Astrocyte of the hippocampus (primary cell): ENCODE measurements around the gene CHMP6.

ENCODE experiments used
- DNase-seq: peaks from one replicate; pipeline ENCODE4 v3.0.0; 2011; ENCODE audit warnings: low read depth, low spot score

Gene CHMP6

DNA sequence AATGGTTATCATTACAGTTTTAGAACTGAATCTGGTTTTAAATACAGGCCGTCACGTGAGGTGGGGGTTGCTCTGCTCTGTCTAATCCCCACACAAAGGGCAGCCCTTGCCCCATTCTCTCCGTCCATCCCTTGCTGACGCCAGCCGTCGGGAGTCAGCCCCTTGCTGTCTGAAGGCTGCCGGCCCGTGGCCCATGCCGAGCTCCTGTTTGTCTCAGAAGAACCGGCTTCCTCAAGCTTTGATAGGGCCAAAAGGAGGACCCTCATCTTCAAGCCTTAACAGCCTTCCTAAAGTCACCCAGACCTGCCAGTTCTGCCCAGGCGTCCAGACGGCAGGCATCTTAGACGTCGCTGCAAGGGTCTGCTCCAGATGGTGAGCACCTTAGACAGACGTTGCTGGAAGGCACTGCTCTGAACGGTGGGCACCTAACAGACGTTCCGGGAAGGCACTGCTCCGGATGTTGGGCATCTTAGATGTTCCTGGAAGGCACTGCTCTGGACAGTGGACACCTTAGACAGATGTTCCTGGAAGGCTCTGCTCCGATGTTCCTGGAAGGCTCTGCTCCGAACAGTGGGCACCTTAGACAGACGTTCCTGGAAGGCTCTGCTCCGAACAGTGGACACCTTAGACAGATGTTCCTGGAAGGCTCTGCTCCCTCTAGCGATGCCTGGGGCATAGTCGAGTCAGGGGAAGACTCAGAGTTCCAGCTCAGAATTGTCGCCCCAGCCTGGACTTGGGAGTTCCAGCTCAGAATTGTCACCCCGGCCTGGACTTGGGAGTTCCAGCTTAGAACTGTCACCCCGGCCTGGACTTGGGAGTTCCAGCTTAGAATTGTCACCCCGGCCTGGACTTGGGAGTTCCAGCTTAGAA lies 35.1 kb upstream of the CHMP6 start:
- DNase-seq: no peak

GRCh38 chr17:80957461-80957941 lies 34.1 kb upstream of the CHMP6 start:
- no peak for DNase-seq

DNA sequence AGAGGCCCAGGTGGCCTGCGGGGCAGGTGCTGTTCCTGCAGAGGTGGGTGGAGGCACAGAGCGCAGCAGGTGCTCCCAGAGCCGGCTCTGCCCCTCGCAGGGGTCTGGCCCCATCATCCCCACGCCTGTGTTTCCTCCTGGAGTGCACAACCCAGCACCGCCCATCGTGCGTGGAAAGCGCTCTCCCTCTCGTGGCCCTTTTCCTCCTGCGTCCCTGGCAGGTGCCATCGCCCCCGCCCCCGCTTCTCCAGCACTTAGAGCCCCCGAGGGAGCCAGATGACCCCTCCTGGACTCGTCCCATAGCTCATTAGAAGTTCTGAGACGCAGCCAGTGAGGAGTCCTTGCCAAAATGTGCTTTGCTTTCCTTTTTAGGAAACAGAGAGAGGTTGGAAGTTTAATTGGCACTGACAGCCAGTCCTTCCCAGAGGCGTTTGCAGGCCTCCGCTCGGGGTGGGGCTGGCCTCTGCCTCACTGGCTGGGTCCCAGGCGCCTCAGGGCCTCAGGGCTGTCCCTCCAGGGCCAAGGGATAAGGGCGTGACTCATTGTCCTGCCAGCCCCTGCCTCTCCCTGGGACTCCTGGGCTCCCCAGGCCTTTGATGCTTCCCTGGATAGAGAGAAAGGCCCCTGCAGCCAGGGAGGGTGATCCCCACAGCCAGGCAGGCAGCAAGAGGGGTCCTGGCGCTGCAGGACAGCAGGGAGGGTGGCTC lies 32.2 kb upstream of the CHMP6 start:
- DNase-seq: peak; percentile 93

DNA sequence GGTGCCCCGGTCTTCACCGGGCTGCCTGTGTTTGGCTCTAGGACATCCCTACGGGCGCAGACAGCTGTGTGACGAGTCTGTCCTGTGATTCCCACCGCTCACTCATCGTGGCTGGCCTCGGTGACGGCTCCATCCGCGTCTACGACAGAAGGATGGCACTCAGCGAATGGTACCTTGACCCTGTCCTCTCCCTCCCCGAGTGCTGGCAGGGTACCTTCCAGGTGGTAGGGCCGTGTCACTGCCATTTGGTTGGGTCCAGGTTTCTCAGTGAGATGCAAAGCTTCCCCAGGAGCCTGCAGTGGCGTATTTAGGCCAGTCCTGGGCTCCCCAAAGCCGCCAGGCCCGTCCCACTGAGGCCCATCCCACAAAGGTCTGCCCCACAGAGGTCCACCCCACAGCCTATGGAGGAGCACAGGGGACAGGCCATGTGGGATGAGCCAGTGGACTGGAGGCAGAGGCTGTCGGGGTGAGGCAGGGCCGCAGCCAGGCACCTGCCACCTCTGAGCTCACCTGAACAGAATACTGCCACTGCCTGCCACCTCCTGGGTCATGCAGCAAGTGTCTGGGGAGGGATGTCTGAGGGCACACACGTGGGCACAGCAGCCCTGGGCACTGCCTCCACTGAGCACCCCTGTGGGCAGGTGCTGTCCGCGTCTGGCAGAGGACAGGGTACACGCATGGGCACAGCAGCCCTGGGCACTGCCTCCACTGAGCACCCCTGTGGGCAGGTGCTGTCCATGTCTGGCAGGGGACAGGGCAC lies 31.4 kb upstream of the CHMP6 start:
- DNase-seq: no peak

- DNase-seq: no peak
Measured at GRCh38 chr17:80960797-80961452, 30.7 kb upstream of the CHMP6 start.

DNA sequence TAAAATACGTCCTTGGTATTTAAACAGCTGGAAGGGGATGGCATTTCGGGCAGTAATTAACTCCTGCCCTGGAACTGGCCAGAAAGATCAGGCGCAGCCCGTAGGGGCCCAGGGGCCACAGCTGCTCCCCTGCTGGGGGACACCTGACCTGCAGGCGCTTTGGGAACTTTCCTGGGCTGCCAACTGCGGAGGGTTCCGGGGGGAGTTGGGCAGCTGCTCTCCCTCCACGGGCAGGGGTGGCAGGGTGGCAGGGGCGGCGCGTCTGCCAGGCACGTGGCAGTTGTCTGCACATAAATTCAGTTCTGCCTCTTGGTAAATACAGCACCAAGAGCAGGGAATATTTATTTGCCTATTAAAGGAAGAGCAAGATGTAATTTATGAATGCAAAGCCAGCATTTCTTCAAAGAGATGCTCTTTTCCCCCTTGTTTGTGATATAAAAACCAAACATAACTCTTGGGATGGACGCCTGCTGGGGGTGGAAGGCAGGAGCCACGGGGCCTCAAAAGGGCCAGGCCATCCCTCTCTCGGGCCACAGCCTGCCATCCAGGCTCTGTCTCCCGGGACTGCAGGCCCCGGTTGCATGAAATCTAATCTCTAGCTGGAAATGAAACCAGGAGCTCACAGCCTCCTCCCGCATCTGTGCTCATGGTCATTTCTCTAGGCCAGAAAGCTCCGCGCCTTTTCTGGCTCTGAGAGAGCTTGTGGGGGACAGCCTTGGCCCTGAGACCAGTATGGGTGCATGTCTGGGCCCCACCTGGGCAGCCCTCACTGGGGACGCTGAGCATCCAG lies 29.9 kb upstream of the CHMP6 start:
- DNase-seq: no peak

GRCh38 chr17:80962356-80963329 lies 29.0 kb upstream of the CHMP6 start:
- no peak for DNase-seq

GRCh38 chr17:80963812-80964543 lies 27.7 kb upstream of the CHMP6 start:
- no peak for DNase-seq

DNA sequence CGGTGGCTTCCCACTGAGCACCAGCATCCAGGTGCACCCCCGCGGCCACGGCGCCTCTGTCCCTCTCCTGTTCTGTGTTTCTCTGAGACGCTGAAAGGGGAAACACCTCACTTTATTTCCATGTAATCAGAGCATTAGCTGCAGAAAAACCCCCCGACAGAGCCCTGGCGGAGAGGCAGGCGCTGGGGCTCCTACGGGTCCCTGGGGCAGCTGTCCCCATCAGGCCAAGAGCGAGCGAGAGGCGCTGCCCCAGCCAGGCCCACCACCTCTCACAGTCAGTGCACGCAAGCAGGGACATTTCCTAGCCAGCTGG lies 27.1 kb upstream of the CHMP6 start:
- DNase-seq: no peak

- DNase-seq: no peak
Measured at GRCh38 chr17:80964859-80965580, 26.6 kb upstream of the CHMP6 start.

DNA sequence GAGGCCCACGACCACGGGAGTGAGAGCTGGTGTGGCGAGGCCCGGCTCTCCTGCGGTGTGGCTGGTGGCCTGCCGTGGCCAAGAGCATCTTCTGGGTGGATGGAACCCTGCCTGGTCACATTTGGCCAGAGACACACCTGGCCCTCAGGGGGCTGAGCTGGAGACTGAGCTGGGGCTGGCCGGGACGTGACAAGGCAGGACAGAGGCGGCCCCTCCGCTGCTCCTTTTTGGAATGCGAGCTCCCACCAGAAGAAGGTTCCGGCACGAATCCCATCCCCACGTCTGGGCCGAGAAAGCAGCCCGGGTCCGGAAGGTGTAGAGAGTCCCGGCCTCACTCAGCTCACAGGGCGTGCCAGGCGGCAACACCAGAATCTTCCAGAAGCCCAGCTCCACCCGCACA lies 26.0 kb upstream of the CHMP6 start:
- no peak for DNase-seq

- DNase-seq: no peak
Measured at GRCh38 chr17:80967404-80967872, 24.2 kb upstream of the CHMP6 start.

GRCh38 chr17:80968602-80969029 lies 23.0 kb upstream of the CHMP6 start:
- DNase-seq: peak; percentile 61

DNA sequence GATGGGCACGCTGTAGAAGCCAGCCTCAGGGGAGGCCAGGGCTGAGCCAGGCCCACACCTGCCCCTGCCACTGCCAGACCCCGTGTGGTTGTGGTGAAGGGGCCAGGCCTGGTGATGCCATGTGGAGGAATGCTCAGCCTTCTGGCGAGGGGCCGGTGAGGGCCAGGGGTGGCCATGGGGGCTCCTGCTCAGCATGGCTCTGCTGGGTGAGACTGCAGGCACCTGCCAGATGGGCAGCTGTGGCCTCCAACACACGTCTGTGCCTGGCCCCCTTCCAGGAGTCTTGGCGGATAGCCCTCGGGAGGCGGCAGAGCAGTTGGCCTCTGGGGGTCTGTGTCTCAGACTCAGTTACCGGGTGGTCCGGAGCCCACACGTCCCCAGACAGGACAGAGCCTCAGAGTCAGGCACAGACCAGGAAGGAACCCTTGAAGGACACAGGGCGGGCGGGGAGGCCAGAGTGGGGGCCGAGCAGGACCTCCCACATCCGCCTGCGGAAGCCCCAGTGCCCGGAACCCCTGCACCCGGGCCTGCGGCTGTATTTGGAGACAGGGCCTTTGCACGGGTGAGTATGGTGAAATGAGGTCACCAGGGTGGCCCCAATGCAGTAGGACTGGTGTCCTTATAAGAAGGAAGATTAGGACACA lies 22.5 kb upstream of the CHMP6 start:
- no peak for DNase-seq

DNA sequence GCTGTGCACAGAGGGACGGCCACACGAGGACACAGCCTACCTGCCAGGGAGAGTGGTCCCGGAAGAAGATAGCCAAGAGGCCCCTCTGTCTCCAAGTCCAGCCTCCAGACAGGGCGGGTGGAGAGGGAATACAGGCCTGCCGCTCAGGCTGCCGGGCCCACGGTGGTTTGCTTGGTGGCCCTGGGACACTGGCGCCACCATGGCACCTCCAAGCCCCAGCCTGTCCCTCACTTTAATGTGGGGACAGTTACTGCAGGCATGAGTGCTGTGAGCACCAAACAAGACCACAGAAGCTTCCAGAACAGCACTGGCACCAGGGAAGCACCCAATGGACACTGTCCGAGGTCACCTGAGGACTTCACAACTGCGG lies 22.0 kb upstream of the CHMP6 start:
- no peak for DNase-seq

- peak; percentile 55 for DNase-seq
Measured at GRCh38 chr17:80970044-80970761, 21.4 kb upstream of the CHMP6 start.
